ENCODE results near the gene MADD. TPM values are rescaled to one million over a fixed set of nuclear protein-coding genes. Genes with fewer than 3 reads are reported as not detected.

The MADD gene
- total RNA-seq, 4 donors from 2014 or later = 32.8 to 74.7 (median 35.3) TPM

GRCh38 chr11:47233989-47234668, 35.8 kb upstream of the MADD start:
- DNase-seq (ENCODE audit: low spot score) (no peak), ATAC-seq (ENCODE audit: low FRiP score) (peak; percentile 38)
- TF ChIP-seq, protein P1, sequence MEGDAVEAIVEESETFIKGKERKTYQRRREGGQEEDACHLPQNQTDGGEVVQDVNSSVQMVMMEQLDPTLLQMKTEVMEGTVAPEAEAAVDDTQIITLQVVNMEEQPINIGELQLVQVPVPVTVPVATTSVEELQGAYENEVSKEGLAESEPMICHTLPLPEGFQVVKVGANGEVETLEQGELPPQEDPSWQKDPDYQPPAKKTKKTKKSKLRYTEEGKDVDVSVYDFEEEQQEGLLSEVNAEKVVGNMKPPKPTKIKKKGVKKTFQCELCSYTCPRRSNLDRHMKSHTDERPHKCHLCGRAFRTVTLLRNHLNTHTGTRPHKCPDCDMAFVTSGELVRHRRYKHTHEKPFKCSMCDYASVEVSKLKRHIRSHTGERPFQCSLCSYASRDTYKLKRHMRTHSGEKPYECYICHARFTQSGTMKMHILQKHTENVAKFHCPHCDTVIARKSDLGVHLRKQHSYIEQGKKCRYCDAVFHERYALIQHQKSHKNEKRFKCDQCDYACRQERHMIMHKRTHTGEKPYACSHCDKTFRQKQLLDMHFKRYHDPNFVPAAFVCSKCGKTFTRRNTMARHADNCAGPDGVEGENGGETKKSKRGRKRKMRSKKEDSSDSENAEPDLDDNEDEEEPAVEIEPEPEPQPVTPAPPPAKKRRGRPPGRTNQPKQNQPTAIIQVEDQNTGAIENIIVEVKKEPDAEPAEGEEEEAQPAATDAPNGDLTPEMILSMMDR (IDR thresholded peaks at IDR 0.05) = no peak

DNA sequence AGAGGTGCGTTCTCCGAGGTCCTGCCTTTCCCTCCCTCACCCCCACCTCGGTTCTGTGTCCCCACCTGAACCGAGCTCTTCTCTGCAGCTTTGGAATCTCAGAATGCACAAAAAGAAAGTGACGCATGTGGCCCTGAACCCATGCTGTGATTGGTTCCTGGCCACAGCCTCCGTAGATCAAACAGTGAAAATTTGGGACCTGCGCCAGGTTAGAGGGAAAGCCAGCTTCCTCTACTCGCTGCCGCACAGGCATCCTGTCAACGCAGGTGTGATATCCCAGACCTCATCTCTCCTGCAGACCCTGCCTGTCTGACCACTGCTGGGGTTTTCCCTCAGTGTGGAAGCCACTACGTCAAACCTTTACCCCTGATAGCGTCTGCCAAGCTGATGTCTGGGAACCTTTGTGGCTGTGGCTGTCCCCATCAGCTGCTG, 35.2 kb upstream of the MADD start:
- no peak for DNase-seq (ENCODE audit: low spot score)
- TF ChIP-seq, protein P1 (IDR thresholded peaks at IDR 0.05) = no peak
- ATAC-seq (ENCODE audit: low FRiP score) = no peak

DNA sequence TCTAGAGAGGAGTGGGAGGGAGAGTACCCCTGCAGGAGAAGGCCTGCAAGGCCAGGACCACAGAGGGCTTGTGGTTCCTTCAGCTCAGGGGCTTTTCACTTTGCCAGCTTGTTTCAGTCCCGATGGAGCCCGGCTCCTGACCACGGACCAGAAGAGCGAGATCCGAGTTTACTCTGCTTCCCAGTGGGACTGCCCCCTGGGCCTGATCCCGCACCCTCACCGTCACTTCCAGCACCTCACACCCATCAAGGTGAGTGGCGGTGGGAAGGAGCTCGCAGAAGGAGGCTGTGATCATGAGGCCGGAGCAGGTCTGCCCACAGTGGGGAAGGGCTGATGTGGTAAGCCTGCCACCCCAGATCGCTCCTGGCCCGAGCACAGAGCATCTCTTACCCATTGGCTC, 34.8 kb upstream of the MADD start:
- TF ChIP-seq, protein P1 (IDR thresholded peaks at IDR 0.05) = no peak
- no peak for ATAC-seq (ENCODE audit: low FRiP score)
- DNase-seq (ENCODE audit: low spot score) = no peak

- DNase-seq (ENCODE audit: low spot score) (no peak), ATAC-seq (ENCODE audit: low FRiP score) (no peak)
- TF ChIP-seq, protein P1 (IDR thresholded peaks at IDR 0.05) = no peak
Measured at GRCh38 chr11:47236482-47236881, 33.5 kb upstream of the MADD start.

- TF ChIP-seq, protein P1 (IDR thresholded peaks at IDR 0.05) = no peak
- ATAC-seq (ENCODE audit: low FRiP score) (no peak), DNase-seq (ENCODE audit: low spot score) (no peak)
Measured at GRCh38 chr11:47239852-47240251, 30.1 kb upstream of the MADD start.

GRCh38 chr11:47241841-47242301, 28.1 kb upstream of the MADD start:
- no peak for DNase-seq (ENCODE audit: low spot score)
- TF ChIP-seq, protein P1 (IDR thresholded peaks at IDR 0.05) = no peak
- no peak for ATAC-seq (ENCODE audit: low FRiP score)

DNA sequence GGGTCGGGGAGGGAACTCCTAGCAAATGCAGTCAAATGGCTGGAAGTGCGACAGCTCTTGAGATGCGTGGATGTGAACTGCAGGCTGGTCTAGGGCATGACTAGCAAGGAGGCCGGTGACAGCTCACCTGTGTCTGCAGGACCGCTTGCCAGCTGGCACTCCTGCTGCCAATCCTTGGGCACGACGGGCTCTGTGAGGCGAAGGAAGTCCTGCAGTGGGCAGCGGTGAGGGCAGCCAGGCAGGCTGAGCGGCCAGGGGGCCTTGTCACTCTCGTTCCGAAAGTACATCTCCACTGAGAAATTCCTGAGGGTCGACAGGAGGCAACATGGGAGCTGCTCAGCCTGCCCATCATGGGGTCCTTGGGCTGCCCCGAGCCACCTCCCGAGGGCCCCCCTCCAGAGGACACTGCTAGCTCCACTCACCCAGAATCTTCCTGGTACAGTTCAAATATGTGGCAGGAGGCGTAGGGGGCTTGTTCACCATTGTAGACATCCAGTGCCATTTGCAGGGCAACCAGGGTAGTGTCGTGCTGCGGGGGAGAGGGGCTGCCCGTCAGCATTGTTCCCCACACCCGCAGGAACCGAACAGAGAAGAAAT, 27.2 kb upstream of the MADD start:
- TF ChIP-seq, protein P1 (IDR thresholded peaks at IDR 0.05) = no peak
- DNase-seq (ENCODE audit: low spot score) (no peak), ATAC-seq (ENCODE audit: low FRiP score) (no peak)
